HEK293 (cell line): ENCODE measurements around the gene APOBEC3C.
"Not testable (repeated sequence)": the region's sequence is repeated elsewhere in the genome, so short reads cannot be mapped to it uniquely, and the experiment has no call there.

Source experiments
- CTCF ChIA-PET: fragments of 350-600 bp; formaldehyde crosslinking; extraction: SDS; loops from one replicate; lab custom pipeline; 2021; ENCODE audit warnings: antibody characterized with exemption; lab: Yijun Ruan, JAX
- POLR2A ChIA-PET: fragments of 300-600 bp; formaldehyde crosslinking; extraction: SDS; loops from one replicate; lab custom pipeline; 2020; ENCODE audit warnings: antibody characterized with exemption, inconsistent platforms; lab: Yijun Ruan, JAX
- H3K27ac ChIP-seq: fragments of 200-500 bp; sonication (Bioruptor generic); 2 replicates; pipeline ENCODE4 v1.5.1; 2014; ENCODE audit warnings: low read depth, low read length, control low read depth, inconsistent platforms; ENCODE audit errors: extremely low read depth
- H3K36me3 ChIP-seq, 2 experiments: fragments of 200-500 bp in 1 of 2; sonication (Bioruptor generic) in 1 of 2; 1 replicate in 1 of 2; 2 replicates in 1 of 2; pipeline ENCODE4 v1.5.1; 2014 to 2017; ENCODE audit warnings: inconsistent platforms in 2 of 2, low read length in 2 of 2; ENCODE audit not compliant: control insufficient read depth in 2 of 2, insufficient read depth in 1 of 2
- H3K4me1 ChIP-seq: fragments of 200-500 bp; sonication (Bioruptor generic); 2 replicates; pipeline ENCODE4 v1.5.1; 2014; ENCODE audit warnings: mild to moderate bottlenecking, low read length, inconsistent platforms; ENCODE audit not compliant: control insufficient read depth, insufficient read depth
- H3K4me3 ChIP-seq: 2 replicates; pipeline ENCODE4 v1.5.1; 2011; ENCODE audit warnings: low read depth, mild to moderate bottlenecking, control low read depth, low read length, moderate library complexity
- H3K9me3 ChIP-seq: fragments of 200-500 bp; sonication (Bioruptor generic); 2 replicates; pipeline ENCODE4 v1.5.1; 2014; ENCODE audit warnings: low read depth, low read length, inconsistent platforms; ENCODE audit not compliant: control insufficient read depth, insufficient read depth
- EGR2 ChIP-seq: fragments of 450-650 bp; formaldehyde crosslinking; IDR thresholded peaks from 2 replicates; pipeline ENCODE4 v1.5.1; 2016; ENCODE audit warnings: low read depth, missing biosample characterization, missing genetic modification characterization
- GLIS1 ChIP-seq: fragments of 450-650 bp; formaldehyde crosslinking; IDR thresholded peaks from 2 replicates; pipeline ENCODE4 v1.5.1; 2016; ENCODE audit warnings: missing biosample characterization, missing genetic modification characterization
- GLIS2 ChIP-seq: fragments of 450-650 bp; formaldehyde crosslinking; IDR thresholded peaks from 2 replicates; pipeline ENCODE4 v1.5.1; 2016; ENCODE audit warnings: missing biosample characterization, missing genetic modification characterization
- IKZF3 ChIP-seq: fragments of 450-650 bp; IDR thresholded peaks from 2 replicates; pipeline ENCODE4 v1.5.0; 2018; ENCODE audit warnings: missing biosample characterization, mild to moderate bottlenecking, missing genetic modification characterization, moderate library complexity
- KLF1 ChIP-seq: fragments of 450-650 bp; formaldehyde crosslinking; IDR thresholded peaks from 2 replicates; pipeline ENCODE4 v1.5.1; 2016; ENCODE audit warnings: missing biosample characterization, missing genetic modification characterization
- KLF9 ChIP-seq: fragments of 450-650 bp; formaldehyde crosslinking; IDR thresholded peaks from 2 replicates; pipeline ENCODE4 v1.5.1; 2016; ENCODE audit warnings: missing biosample characterization, missing genetic modification characterization, low read depth
- SP2 ChIP-seq: fragments of 450-650 bp; formaldehyde crosslinking; IDR thresholded peaks from 2 replicates; pipeline ENCODE4 v1.5.1; 2016; ENCODE audit warnings: missing biosample characterization, missing genetic modification characterization
- ZBTB17 ChIP-seq: fragments of 450-650 bp; formaldehyde crosslinking; IDR thresholded peaks from 2 replicates; pipeline ENCODE4 v1.5.1; 2016; ENCODE audit warnings: missing biosample characterization, missing genetic modification characterization
- ZFHX2 ChIP-seq: fragments of 450-650 bp; formaldehyde crosslinking; conservative IDR thresholded peaks from 2 replicates; pipeline ENCODE4 v1.5.1; 2016; ENCODE audit warnings: missing biosample characterization, missing genetic modification characterization
- ZIC2 ChIP-seq: fragments of 450-650 bp; formaldehyde crosslinking; IDR thresholded peaks from 2 replicates; pipeline ENCODE4 v1.5.1; 2016; ENCODE audit warnings: missing biosample characterization, missing genetic modification characterization
- ZNF335 ChIP-seq: fragments of 450-650 bp; formaldehyde crosslinking; conservative IDR thresholded peaks from 2 replicates; pipeline ENCODE4 v1.5.1; 2016; ENCODE audit warnings: missing biosample characterization, missing genetic modification characterization
- ZNF776 ChIP-seq: fragments of 450-650 bp; formaldehyde crosslinking; IDR thresholded peaks from 2 replicates; pipeline ENCODE4 v1.5.0; 2017; ENCODE audit warnings: missing biosample characterization, missing genetic modification characterization, borderline replicate concordance

APOBEC3C gene

GRCh38 chr22:39030705-39031104 is 16.6 kb downstream of the APOBEC3C start:
- Histone ChIP-seq H3K27ac (no peak overlapping the region), H3K36me3 (no peaks in the 10 kb centered on the region), H3K9me3 (no peaks in the 10 kb centered on the region), H3K4me3 (no peak overlapping the region), H3K4me1 (no peaks in the 10 kb centered on the region)
- ChIA-PET POLR2A (no interaction called here), CTCF (no interaction called here)
- TF ChIP-seq ZNF776 (tag by site-specific recombination) (no peak), EGR2 (peak; percentile 44)

DNA sequence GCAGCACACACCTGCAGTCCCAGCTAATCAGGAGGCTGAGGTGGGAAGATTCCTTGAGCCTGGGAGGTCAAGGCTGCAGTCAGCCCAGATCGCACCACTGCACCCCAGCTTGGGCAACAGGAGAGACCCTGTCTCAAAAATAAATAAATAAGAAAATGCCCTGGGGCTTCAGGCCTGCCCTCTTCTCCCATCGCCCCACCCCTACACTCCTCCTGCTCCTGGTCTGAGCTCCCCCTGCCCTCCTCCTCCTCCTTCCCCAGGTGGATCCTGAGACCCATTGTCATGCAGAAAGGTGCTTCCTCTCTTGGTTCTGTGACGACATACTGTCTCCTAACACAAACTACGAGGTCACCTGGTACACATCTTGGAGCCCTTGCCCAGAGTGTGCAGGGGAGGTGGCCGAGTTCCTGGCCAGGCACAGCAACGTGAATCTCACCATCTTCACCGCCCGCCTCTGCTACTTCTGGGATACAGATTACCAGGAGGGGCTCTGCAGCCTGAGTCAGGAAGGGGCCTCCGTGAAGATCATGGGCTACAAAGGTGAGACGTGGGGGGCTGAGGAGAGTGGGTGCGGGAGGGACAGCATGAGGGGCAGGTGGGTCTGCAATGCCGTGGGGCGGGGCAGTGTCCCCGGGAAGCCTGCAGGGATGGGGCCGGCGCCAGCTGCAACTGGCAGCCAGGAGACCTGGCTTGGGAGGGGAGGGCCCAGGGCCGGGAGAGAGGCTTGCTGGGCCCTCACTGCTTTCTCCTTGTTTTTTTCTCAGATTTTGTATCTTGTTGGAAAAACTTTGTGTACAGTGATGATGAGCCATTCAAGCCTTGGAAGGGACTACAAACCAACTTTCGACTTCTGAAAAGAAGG is 17.6 kb downstream of the APOBEC3C start:
- H3K27ac ChIP-seq, CTCF ChIA-PET, H3K9me3 ChIP-seq, H3K4me1 ChIP-seq, H3K4me3 ChIP-seq, H3K36me3 ChIP-seq: not testable (repeated sequence)
- POLR2A ChIA-PET = interaction anchor here (0.6 kb wide), 1 partner anchor 42 kb away, joined by 3 read pairs; no protein-coding TSS in a partner anchor

DNA sequence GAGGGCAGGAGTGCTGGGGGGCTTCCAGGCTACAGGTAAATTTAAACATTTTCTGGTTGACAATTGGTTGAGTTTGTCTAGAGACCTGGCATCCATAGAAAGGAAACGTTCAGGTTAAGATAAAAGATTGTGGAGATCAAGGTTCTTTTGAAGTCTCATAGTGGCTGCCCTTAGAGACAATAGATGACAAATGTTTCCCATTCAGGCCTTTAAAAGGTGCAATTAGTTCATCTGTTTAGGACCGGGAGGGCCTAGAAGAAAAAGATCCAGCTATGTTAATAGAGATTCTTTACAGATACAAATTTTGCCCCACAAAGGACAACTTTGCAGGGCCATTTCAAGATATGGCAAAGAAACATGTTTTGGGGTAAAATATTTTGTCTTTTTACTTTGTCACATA is 23.0 kb downstream of the APOBEC3C start:
- H3K9me3 ChIP-seq, H3K27ac ChIP-seq, H3K4me1 ChIP-seq, H3K4me3 ChIP-seq, POLR2A ChIA-PET, CTCF ChIA-PET, H3K36me3 ChIP-seq: not testable (repeated sequence)

- H3K9me3 ChIP-seq = no peaks in the 10 kb centered on the region
- H3K27ac ChIP-seq = peak overlapping the region; percentile 1; the same call in 1 of the 2 replicates
- CTCF ChIA-PET = interaction anchor here (0.6 kb wide), 1 partner anchor 309 kb away, joined by 3 read pairs; no protein-coding TSS in a partner anchor
- peaks cover 3 to 5% of the 10 kb centered on the region in 2 experiments; a peak in 2 of 3 replicates for H3K36me3 ChIP-seq
- no peaks in the 10 kb centered on the region for H3K4me1 ChIP-seq
- no peak overlapping the region for H3K4me3 ChIP-seq
- POLR2A ChIA-PET = no interaction called here
- TF ChIP-seq ZNF335 (tag by site-specific recombination) (peak; percentile 99), SP2 (tag by site-specific recombination) (no peak)
Observed at GRCh38 chr22:39039306-39040126, 25.5 kb downstream of the APOBEC3C start.

DNA sequence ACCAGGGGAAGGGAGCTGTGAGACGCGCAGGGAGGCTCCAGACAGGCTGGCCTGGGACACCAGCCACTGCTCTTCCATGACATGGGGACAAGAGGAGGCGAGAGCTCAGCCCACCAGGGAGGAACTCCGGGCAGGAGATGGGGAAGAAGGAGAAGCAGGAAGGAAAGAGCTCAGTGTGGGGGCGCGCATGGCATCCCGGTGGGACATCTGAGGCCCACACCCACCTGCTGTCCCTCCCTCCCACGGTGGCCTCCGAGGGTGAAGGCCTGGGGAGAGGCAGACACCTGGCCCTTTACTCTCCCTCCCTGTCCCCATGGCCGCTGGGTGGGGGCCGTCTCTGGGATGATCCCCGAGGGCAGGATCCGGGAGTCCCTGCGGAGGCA is 26.1 kb downstream of the APOBEC3C start:
- H3K4me1 ChIP-seq, H3K36me3 ChIP-seq, H3K9me3 ChIP-seq, POLR2A ChIA-PET: not testable (repeated sequence)
- CTCF ChIA-PET = interaction anchor here (0.5 kb wide), 1 partner anchor 94 kb away, joined by 3 read pairs; no protein-coding TSS in a partner anchor
- Histone ChIP-seq H3K4me3 (peak overlapping the region; percentile 2; the same call in 1 of the 2 replicates), H3K27ac (peak overlapping the region; percentile 1; the same call in 1 of the 2 replicates)
- peak; percentile 86 for TF ChIP-seq GLIS1 (tag by site-specific recombination)
- peak; percentile 69 for TF ChIP-seq ZFHX2
- peak; percentile 92 for TF ChIP-seq ZIC2 (tag by site-specific recombination)
- peak; percentile 10; the same call in 1 of the 2 replicates for TF ChIP-seq KLF1
- peak; percentile 55; the same call in 1 of the 2 replicates for TF ChIP-seq SP2 (tag by site-specific recombination)
- peak; percentile 21; the same call in 1 of the 2 replicates for TF ChIP-seq KLF9
- TF ChIP-seq ZBTB17 (tag by site-specific recombination) = peak; percentile 57; the same call in 1 of the 2 replicates
- peak; percentile 70 for TF ChIP-seq EGR2
- TF ChIP-seq GLIS2 = peak; percentile 34; the same call in 1 of the 2 replicates
- TF ChIP-seq IKZF3 (tag by site-specific recombination) = 0 out of 2 replicates have a peak, but pooled peaks have one; percentile 12
